Measurements from ENCODE around the gene RIMBP2. TPM values are rescaled to one million over a fixed set of nuclear protein-coding genes. Genes with fewer than 3 reads are reported as not detected.

The RIMBP2 gene
- total RNA-seq, 6 experiments from 2014 or later, result not detected

DNA sequence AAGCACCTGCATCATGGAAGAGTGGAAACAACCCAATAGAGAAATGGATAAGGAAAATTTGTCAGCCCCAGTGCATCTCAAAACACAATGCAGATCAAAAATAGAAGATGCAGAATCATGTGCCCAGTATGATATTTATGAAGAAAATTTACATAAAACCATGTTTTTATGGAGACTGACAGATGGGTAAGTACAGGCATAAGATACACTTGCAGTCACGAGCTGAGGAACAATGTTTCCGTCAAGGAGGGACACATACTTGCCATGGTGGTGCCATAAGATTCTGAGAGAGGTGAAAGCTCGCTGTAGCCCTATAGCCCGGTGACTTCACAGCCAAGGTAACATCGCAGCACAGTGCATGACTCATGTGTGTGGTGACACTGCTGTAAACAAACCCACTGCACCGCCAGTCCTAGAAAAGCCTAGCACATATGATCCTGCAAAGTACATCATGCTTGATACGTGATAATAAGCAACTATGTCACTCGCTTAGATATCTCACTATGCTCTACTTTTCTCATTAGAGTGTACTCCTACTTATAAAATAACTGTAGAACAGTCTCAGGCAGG, 112.6 kb downstream of the RIMBP2 start:
- no peaks in the 10 kb centered on the region for H3K36me3 Mint-ChIP-seq (ENCODE audit: low read depth)
- H3K9me3 Mint-ChIP-seq, result peaks cover 63% of the 10 kb centered on the region
- no peaks in the 10 kb centered on the region for H3K4me1 Mint-ChIP-seq (ENCODE audit: low read depth)

GRCh38 chr12:130602251-130602650, 113.8 kb downstream of the RIMBP2 start:
- Mint-ChIP-seq H3K36me3 (ENCODE audit: low read depth) (peaks cover 10% of the 10 kb centered on the region), H3K27ac (no peak overlapping the region), H3K27me3 (ENCODE audit: insufficient read depth) (peaks cover 4% of the 10 kb centered on the region), H3K4me1 (ENCODE audit: low read depth) (no peaks in the 10 kb centered on the region), H3K4me3 (no peak overlapping the region), H3K9me3 (peaks cover 71% of the 10 kb centered on the region)
- DNase-seq, result no peak
- TF ChIP-seq, protein P1, sequence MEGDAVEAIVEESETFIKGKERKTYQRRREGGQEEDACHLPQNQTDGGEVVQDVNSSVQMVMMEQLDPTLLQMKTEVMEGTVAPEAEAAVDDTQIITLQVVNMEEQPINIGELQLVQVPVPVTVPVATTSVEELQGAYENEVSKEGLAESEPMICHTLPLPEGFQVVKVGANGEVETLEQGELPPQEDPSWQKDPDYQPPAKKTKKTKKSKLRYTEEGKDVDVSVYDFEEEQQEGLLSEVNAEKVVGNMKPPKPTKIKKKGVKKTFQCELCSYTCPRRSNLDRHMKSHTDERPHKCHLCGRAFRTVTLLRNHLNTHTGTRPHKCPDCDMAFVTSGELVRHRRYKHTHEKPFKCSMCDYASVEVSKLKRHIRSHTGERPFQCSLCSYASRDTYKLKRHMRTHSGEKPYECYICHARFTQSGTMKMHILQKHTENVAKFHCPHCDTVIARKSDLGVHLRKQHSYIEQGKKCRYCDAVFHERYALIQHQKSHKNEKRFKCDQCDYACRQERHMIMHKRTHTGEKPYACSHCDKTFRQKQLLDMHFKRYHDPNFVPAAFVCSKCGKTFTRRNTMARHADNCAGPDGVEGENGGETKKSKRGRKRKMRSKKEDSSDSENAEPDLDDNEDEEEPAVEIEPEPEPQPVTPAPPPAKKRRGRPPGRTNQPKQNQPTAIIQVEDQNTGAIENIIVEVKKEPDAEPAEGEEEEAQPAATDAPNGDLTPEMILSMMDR (IDR thresholded peaks at IDR 0.05), result no peak

More for the DNA sequence above, 112.6 kb downstream of the RIMBP2 start:
- Mint-ChIP-seq H3K27ac (no peak overlapping the region), H3K4me3 (no peak overlapping the region), H3K27me3 (ENCODE audit: insufficient read depth) (peaks cover 4% of the 10 kb centered on the region)
- DNase-seq, result no peak
- TF ChIP-seq, protein P1 (IDR thresholded peaks at IDR 0.05), result no peak

DNA sequence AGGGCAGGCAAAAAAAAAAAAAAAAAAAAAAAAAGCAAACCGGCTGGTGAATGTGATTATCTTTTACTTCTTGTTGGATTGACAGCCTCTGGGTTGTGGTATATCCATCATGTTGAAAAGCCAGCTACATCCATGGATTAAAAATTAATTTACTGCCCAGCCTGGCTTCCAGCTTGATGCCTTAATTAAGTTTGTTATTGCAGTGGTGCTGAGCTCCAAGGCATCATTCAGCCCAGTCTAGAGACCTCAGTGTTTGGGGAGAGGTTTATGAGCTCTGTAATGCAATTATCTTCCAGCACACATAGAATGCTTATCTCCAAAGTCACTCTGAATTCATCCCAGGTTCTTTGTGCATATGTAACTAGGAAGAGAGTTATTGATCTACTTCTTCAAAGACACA, 114.8 kb downstream of the RIMBP2 start:
- Mint-ChIP-seq H3K27me3 (ENCODE audit: insufficient read depth) (peaks cover 4% of the 10 kb centered on the region; the same call in 1 of the 2 replicates), H3K9me3 (peaks cover 72% of the 10 kb centered on the region), H3K4me3 (no peak overlapping the region), H3K4me1 (ENCODE audit: low read depth) (no peaks in the 10 kb centered on the region), H3K36me3 (ENCODE audit: low read depth) (peaks cover 10% of the 10 kb centered on the region), H3K27ac (no peak overlapping the region)
- no peak for DNase-seq
- TF ChIP-seq, protein P1 (IDR thresholded peaks at IDR 0.05), result no peak

GRCh38 chr12:130596241-130596640, 119.9 kb downstream of the RIMBP2 start:
- H3K36me3 Mint-ChIP-seq (ENCODE audit: low read depth), result peaks cover 16% of the 10 kb centered on the region
- no peak overlapping the region for H3K27ac Mint-ChIP-seq
- no peaks in the 10 kb centered on the region for H3K4me1 Mint-ChIP-seq (ENCODE audit: low read depth)
- no peak overlapping the region for H3K4me3 Mint-ChIP-seq
- TF ChIP-seq, protein P1 (IDR thresholded peaks at IDR 0.05), result no peak
- no peak for DNase-seq
- peaks cover 4% of the 10 kb centered on the region; the same call in 1 of the 2 replicates for H3K27me3 Mint-ChIP-seq (ENCODE audit: insufficient read depth)
- peaks cover 80% of the 10 kb centered on the region for H3K9me3 Mint-ChIP-seq

DNA sequence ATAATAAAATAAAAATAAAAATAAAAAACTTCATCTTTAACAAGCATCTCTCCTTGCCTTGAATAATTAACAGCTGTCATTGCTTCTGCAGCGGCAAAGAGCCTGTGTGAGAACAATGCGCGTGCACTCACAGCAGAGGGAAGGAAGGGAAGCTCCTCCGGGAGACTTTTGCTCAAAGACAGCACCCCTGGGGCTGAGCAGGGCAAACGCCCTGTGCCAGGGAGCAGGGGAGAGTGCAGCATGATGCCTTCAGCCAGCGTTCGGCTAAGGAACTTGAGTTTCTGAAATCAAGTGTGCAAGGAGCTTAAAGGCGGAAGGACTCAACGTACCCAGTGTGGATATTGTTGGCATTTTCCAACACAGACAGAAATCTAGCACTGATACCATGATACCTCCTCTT, 120.5 kb downstream of the RIMBP2 start:
- Mint-ChIP-seq H3K27me3 (ENCODE audit: insufficient read depth) (peaks cover 4% of the 10 kb centered on the region; the same call in 1 of the 2 replicates), H3K9me3 (peaks cover 80% of the 10 kb centered on the region), H3K4me1 (ENCODE audit: low read depth) (no peaks in the 10 kb centered on the region), H3K36me3 (ENCODE audit: low read depth) (peaks cover 16% of the 10 kb centered on the region), H3K4me3 (no peak overlapping the region), H3K27ac (no peak overlapping the region)
- TF ChIP-seq, protein P1 (IDR thresholded peaks at IDR 0.05), result no peak
- no peak for DNase-seq

All from HFFc6 (cell line).